Epithelial cell of esophagus (primary cell): ENCODE measurements around the gene CIRBP.

Source experiments
- DNase-seq: peaks from one replicate; pipeline ENCODE4 v3.0.0; 2010; ENCODE audit warnings: low read depth
- H3K4me3 ChIP-seq: 2 replicates; pipeline ENCODE4 v1.5.1; 2011; ENCODE audit warnings: mild to moderate bottlenecking, low read length, control low read depth
- TF ChIP-seq, protein P1 (sequence below): IDR thresholded peaks from 2 replicates; pipeline ENCODE4 v1.5.1; 2011; ENCODE audit warnings: low read depth, mild to moderate bottlenecking, low read length, control low read depth, inconsistent platforms; ENCODE audit not compliant: insufficient read depth; ENCODE audit errors: missing control alignments

Gene CIRBP

DNA sequence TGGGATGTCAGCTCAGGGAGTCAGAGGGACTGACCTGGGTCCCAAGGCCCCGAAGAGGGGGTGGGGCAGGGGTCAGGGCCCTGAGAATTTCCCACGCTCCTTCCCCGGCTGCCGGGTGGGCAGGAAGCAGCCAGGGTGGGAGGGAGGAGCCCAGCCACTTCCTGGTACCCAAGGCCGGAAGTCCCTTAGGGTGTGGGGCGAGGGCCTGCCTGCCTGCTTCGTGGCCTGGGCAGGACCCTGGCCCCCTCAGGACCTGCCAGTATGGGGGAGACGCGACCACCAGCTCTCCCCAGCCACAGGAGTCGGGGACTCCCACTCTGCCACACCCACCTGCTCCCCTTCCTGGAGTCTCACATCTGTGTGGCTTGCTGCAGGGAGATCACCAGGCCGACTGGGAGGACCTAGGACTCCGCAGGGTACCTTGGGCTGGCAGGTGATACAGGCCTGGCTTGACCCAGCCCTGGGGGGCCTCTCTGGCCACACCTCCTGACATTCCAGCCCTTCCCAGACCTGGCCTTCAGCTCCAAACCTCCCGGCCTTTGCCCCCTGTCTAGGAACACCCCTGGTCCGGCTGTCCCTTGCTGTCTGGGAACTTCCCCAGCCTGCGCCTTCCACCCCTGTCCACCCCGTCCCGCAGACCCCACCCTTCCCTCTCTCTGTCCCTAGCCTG lies 9.8 kb upstream of the CIRBP start:
- DNase-seq: peak; percentile 59
- TF ChIP-seq, protein P1, sequence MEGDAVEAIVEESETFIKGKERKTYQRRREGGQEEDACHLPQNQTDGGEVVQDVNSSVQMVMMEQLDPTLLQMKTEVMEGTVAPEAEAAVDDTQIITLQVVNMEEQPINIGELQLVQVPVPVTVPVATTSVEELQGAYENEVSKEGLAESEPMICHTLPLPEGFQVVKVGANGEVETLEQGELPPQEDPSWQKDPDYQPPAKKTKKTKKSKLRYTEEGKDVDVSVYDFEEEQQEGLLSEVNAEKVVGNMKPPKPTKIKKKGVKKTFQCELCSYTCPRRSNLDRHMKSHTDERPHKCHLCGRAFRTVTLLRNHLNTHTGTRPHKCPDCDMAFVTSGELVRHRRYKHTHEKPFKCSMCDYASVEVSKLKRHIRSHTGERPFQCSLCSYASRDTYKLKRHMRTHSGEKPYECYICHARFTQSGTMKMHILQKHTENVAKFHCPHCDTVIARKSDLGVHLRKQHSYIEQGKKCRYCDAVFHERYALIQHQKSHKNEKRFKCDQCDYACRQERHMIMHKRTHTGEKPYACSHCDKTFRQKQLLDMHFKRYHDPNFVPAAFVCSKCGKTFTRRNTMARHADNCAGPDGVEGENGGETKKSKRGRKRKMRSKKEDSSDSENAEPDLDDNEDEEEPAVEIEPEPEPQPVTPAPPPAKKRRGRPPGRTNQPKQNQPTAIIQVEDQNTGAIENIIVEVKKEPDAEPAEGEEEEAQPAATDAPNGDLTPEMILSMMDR: no peak
- H3K4me3 ChIP-seq: no peak overlapping the region

DNA sequence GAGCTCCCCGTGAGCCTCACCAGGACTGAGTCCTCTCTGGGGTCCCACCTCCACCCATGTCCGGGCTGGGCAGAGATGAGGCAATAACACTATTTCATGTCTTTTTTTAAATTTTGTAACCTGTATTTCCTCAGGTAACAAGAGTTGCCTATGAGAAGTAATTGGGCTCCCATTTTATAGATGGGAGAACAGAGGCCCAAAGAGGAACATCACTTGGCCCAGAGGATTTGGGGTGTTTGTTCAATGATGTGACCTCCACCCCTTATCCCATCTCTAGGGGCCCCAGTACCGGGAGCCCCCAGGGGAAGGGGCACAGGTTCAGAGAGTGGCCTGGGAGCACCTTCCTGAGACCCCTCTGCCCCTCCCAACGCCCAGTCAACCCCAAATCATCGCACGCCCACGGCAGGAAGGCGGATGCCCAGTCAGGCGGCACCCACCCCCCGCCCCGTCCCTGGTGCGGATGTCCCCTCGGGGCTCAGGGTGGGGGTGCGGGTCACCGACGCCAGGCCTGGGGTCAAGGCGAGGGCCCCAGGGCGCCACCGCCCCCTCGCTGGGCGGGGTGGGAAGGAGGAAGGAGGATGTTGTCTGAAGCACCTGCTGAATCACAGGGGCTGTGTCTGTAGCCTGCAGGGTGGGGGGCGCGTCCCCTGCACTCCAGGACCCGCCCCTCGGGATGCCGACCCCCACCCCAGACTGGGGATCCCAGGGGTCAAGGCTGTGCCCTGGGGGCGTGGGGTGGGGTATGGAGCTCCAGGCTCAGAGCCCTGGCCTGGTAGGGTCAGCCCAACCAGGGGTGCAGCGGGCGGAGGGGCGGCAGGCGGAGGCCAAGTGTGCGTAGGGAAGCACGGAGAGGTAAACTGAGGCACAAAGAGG lies 9.0 kb upstream of the CIRBP start:
- TF ChIP-seq, protein P1: no peak
- DNase-seq: peak; percentile 65
- peak overlapping the region; percentile 21 for H3K4me3 ChIP-seq

DNA sequence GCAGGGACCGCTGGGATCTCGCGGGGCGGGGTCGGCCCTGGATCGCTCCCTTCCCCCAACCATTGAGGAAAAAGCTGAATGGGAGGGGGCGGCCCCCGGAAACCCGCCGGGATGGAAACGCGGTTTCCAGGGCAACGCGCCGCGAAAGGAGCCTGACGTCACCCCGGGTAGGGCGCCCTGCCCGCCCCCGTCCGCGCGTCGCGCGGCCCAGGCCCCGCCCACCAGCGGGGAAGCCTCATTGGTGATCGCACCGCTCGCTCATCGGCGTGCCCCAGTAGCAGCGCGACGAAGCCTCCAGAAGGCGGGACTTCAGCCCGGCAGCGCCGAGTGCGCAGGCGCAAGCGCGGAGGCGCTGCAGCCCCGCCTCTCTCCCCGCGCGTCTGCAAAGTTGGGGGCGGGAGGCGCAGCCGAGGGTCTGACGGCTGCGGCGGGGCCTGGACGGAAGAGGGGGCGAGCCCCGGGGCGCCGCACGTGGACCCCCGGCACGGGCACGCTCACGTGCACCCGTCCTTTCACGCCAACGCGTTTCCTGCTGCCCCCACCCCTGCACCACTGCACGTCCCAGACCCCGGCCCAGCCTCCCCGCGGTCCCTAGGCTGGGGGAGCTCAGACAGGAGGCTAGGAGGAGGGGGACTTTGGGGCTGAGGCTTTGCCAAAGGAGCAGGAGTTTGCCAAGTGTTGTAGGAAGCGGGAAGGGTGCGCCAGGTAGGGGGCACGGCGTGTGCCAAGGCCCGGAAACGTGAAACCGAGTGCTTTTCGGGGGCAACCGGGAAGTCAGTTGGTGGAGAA lies 8.2 kb upstream of the CIRBP start:
- H3K4me3 ChIP-seq: peak overlapping the region; percentile 68
- DNase-seq: peak; percentile 96
- TF ChIP-seq, protein P1: no peak

DNA sequence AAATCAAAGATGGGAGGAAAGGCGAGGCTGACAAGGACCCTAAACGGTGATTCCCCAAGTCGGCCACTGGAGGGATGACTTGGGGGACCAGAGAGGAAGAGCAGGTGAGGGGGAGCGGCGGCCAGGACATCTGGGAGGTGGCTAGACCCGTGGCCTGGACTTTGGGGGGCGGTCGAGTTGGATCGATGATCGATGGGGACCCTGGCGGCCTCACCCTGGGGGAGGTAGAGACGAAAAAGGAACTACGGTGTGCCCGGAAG lies 7.7 kb upstream of the CIRBP start:
- TF ChIP-seq, protein P1: no peak
- peak overlapping the region; percentile 68 for H3K4me3 ChIP-seq
- no peak for DNase-seq

DNA sequence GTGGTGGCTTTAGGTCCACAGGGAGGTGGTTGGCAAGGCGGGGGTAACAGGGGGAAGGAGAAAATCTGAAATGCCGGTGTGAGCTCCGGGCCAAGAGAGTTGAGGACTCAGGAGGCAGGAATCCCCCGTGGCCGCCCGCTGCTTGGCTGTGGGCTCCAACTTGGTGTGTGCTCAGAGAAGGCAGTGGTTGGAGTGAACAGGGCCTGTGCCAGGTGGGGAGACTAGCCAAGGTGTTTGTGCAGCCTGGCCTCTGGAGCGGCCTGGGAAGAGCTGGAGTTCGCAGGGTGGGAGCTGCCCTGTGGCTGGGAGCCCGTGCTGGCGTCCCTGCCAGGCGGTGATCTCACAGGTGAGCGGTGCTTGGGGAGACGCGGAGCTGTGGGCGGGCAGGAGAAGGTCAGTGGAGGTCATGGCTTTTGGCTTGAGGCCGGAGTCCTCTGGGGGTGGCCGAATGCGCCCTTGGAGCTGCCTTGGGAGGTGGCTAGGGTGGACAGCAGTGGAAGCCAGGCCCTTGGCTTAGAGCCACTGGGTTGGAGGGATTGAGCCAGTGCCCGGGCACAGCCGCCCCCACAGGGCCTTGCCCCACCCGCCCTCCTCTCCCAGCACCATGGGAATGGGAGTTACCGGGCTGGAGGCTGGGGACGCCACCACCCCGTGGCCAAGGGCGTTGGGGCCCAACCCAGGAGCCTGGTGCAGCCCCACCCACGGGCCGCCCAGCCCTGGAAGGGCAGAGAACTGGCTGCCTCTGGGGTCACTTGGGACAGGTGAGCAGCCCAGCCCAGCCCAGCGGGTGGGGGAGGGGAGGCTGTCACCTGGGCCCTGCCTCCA lies 7.1 kb upstream of the CIRBP start:
- H3K4me3 ChIP-seq: peak overlapping the region; percentile 68
- peak; percentile 58 for DNase-seq
- TF ChIP-seq, protein P1: no peak

DNA sequence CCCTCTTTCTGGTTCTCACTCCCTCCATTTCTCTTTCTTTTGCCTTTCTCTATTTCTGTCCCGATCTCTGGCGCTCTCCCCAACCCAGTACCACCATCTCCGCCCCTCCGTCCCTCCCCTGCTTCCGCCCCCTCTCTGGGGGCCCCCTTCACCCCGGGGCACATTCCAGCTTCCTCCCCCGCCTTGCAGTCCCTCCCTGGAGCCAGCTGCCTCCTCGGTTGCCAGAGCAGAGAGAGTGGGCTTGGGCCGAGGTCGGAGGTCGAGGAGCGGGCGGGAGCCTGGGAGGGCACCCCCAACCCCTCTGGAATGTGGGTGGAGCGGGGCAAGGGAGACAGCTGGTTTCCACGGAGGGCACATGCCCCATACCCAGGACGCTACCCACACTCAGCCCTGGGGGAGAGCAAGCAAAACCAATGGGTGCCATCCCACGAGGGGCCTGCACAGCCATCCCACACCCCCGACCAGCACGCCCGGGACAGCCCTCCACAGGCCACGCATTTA lies 6.5 kb upstream of the CIRBP start:
- H3K4me3 ChIP-seq: peak overlapping the region; percentile 68
- DNase-seq: no peak

More for the DNA sequence above, 6.5 kb upstream of the CIRBP start:
- TF ChIP-seq, protein P1: no peak
